Uterus (tissue), 4 donors: Measurements from ENCODE around the gene TIMM21. TPM values are rescaled to one million over a fixed set of nuclear protein-coding genes. Genes with fewer than 3 reads are reported as not detected.

Source experiments
- DNase-seq, 2 donors: peaks; one replicate each; pipeline ENCODE4 v3.0.0-alpha.2; 2019 to 2020
- H3K27ac ChIP-seq, 2 donors: fragments of 200-600 bp; sonication (generic); 1 replicate in 1 of 2; 2 replicates in 1 of 2; pipeline ENCODE4 v1.5.1; 2016 to 2018
- H3K27me3 ChIP-seq, 2 donors: fragments of 200-600 bp; sonication (generic); one replicate each; pipeline ENCODE4 v1.5.1; 2018 to 2019; ENCODE audit warnings: control low read depth in 1 of 2
- H3K36me3 ChIP-seq, 2 donors: fragments of 200-600 bp; sonication (generic); one replicate each; pipeline ENCODE4 v1.5.1; 2019; ENCODE audit warnings: control low read depth in 1 of 2
- H3K4me1 ChIP-seq, 2 donors: fragments of 200-600 bp; sonication (generic); one replicate each; pipeline ENCODE4 v1.5.1; 2018 to 2019; ENCODE audit warnings: control low read depth in 1 of 2
- H3K4me3 ChIP-seq, 2 donors: fragments of 200-600 bp; sonication (generic); 1 replicate in 1 of 2; 2 replicates in 1 of 2; pipeline ENCODE4 v1.5.1; 2018 to 2019; ENCODE audit warnings: mild to moderate bottlenecking in 1 of 2
- H3K9me3 ChIP-seq, 2 donors: fragments of 200-600 bp; sonication (generic); one replicate each; pipeline ENCODE4 v1.5.1; 2019; ENCODE audit warnings: control low read depth in 1 of 2
- POLR2A ChIP-seq, 2 donors: fragments of 450-650 bp; IDR thresholded peaks; one replicate each; pipeline ENCODE4 v1.6.1; 2016; ENCODE audit warnings: antibody characterized with exemption in 2 of 2, mild to moderate bottlenecking in 1 of 2, moderate library complexity in 1 of 2
- intact Hi-C: fragments of 100-400 bp; cut with DNase I; formaldehyde crosslinking; loops from one replicate; pipeline ENCODE4 v1.15.1; 2023; ENCODE audit warnings: low total_unique reads
- total RNA-seq, 4 donors: library from RNA; depleted of rRNA in 3 of 4; stranded (reverse); fragments of >200 nt in 3 of 4; gene quantifications; one replicate each; pipeline versions ENCODE4 v1.1.0 to v1.2.4, GENCODE V29; 2014 to 2023
- TF ChIP-seq, protein P1 (sequence below), 4 experiments: fragments of 200-600 bp in 2 of 4; fragments of 450-650 bp in 2 of 4; sonication (generic) in 2 of 4; IDR thresholded peaks; one replicate each; pipeline ENCODE4 v1.5.1; 2016 to 2019; ENCODE audit warnings: antibody characterized with exemption in 4 of 4, mild to moderate bottlenecking in 2 of 4, moderate library complexity in 1 of 4
- donor health status: DM: yes; HTN: yes; CAD: no.

TIMM21 gene
- total RNA-seq, 4 donors from 2014 or later = 15.0 to 44.0 (median 17.2) TPM

DNA sequence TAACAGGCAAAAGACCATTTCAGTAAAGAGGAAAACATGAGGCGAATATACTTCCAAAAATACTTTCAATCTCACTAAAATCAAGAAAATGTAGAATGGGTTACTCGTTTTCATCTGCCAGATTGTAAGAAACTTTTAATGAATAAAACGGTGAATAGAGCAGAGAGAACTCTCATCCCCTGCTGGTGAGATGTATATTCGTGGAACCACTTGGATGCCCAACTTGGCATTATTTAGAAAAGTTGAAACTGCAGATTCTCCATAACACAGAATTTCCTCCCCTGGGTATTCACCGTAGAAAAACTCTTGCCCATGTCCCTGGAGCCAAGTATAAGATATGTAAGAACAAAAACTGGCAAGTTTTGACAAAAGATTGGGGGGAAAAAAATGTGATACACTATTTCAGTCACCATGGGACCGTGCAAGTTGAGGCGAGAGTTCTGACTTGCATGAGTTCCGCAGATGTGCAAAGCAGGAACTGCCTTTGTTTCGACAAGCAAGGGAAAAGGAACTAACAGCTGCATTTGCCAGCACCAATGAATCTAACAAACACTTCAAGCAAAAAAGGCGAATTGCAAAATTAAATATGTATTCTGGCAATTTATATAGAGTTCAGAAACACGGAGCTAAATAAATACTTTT lies 14.8 kb downstream of the TIMM21 start:
- Histone ChIP-seq H3K9me3 (no peaks in the 10 kb centered on the region), H3K27ac (no peak overlapping the region), H3K36me3 (no peaks in the 10 kb centered on the region), H3K4me3 (no peak overlapping the region), H3K4me1 (no peaks in the 10 kb centered on the region), H3K27me3 (no peaks in the 10 kb centered on the region)
- intact Hi-C loops = no loop called here
- DNase-seq = no peak
- no peak for TF ChIP-seq POLR2A (IDR thresholded peaks at IDR 0.05)
- TF ChIP-seq, protein P1, sequence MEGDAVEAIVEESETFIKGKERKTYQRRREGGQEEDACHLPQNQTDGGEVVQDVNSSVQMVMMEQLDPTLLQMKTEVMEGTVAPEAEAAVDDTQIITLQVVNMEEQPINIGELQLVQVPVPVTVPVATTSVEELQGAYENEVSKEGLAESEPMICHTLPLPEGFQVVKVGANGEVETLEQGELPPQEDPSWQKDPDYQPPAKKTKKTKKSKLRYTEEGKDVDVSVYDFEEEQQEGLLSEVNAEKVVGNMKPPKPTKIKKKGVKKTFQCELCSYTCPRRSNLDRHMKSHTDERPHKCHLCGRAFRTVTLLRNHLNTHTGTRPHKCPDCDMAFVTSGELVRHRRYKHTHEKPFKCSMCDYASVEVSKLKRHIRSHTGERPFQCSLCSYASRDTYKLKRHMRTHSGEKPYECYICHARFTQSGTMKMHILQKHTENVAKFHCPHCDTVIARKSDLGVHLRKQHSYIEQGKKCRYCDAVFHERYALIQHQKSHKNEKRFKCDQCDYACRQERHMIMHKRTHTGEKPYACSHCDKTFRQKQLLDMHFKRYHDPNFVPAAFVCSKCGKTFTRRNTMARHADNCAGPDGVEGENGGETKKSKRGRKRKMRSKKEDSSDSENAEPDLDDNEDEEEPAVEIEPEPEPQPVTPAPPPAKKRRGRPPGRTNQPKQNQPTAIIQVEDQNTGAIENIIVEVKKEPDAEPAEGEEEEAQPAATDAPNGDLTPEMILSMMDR (IDR thresholded peaks at IDR 0.05) = no peak

DNA sequence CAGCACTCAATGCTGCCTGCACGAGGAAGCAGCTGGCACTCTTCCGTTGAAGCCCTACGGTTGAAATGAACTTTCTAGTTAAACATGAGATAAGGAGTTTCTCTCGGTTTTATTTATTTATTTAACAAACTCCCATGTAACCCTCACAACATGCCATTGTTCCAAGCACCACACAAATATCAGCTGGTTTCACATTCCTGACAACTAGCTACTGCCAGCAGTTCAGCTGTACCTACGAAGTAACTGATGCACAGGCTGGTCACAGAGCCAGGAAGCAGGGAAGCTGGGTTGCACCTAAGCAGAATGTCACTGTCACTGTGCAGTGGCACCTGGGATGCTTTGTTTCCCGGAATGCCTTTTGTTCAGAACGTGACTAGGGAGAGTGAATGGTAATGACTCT lies 18.1 kb downstream of the TIMM21 start:
- H3K27me3 ChIP-seq = no peaks in the 10 kb centered on the region
- H3K36me3 ChIP-seq = no peaks in the 10 kb centered on the region
- H3K27ac ChIP-seq = no peak overlapping the region
- no peak overlapping the region for H3K4me3 ChIP-seq
- no peak for DNase-seq
- intact Hi-C loops = no loop called here
- no peak for TF ChIP-seq POLR2A (IDR thresholded peaks at IDR 0.05)
- TF ChIP-seq, protein P1 (IDR thresholded peaks at IDR 0.05) = no peak
- H3K9me3 ChIP-seq = no peaks in the 10 kb centered on the region
- no peaks in the 10 kb centered on the region for H3K4me1 ChIP-seq

- Histone ChIP-seq H3K4me3 (no peak overlapping the region), H3K27me3 (no peaks in the 10 kb centered on the region), H3K9me3 (no peaks in the 10 kb centered on the region), H3K4me1 (no peaks in the 10 kb centered on the region), H3K36me3 (no peaks in the 10 kb centered on the region), H3K27ac (no peak overlapping the region)
- TF ChIP-seq, protein P1 (IDR thresholded peaks at IDR 0.05) = no peak
- no peak for TF ChIP-seq POLR2A (IDR thresholded peaks at IDR 0.05)
- intact Hi-C loops = no loop called here
- DNase-seq = no peak
Observed at GRCh38 chr18:74171910-74172606, 23.7 kb downstream of the TIMM21 start.

DNA sequence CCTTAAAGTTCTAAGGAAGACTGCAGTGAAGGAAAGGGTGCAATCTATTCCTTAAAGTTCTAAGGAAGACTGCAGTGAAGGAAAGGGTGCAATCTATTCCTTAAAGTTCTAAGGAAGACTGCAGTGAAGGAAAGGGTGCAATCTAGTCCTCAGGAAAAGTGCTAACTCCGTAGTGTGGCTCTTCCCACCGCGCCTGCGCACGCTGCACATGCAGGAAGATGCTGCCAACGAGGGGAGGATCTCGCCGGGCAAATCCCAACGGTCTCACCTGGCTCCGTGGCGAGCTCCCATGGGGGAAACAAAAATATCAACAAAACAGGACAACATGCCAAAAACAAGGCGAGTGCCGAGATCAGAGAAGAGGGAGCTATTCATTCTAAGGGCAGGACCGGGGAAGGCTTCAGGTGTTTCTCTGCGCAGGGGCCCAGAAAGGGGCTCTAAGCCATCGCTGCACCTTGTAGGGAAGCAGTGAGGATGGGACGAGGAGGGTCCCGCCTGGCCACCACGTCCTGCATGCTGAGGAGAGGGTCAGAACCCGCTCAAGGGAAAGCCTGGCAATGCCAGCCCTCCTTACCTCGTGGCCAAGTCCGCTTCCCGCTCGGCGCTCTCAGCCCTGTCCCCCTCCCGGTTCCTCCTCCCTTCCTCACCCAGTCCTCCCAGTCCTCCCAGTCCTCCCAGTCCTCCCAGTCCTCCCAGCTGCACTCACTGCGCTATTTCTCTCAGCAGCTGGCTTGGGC lies 24.5 kb downstream of the TIMM21 start:
- no peak overlapping the region for H3K27ac ChIP-seq
- H3K9me3 ChIP-seq = no peaks in the 10 kb centered on the region
- no peaks in the 10 kb centered on the region for H3K27me3 ChIP-seq
- no peak for TF ChIP-seq POLR2A (IDR thresholded peaks at IDR 0.05)
- TF ChIP-seq, protein P1 (IDR thresholded peaks at IDR 0.05) = no peak
- no peaks in the 10 kb centered on the region for H3K36me3 ChIP-seq
- H3K4me1 ChIP-seq = no peaks in the 10 kb centered on the region
- intact Hi-C loops = no loop called here
- no peak overlapping the region for H3K4me3 ChIP-seq
- no peak for DNase-seq

DNA sequence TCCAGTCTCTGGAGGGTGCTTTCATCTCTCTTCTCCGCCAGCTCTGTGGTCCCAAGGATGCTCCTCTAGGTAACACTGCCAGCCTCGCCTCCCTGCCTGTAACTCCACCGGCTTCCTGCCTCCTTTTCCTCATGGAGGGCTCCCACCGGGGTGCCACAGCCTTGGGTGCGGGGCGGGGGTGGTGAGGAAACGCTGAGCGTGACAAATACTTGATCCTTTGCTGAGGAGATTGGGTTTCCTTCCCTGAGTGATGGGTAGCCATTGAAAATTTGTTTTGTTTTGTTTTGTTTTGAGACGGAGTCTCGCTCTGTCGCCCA lies 25.1 kb downstream of the TIMM21 start:
- intact Hi-C loops = no loop called here
- no peak for DNase-seq
- H3K4me1 ChIP-seq = no peaks in the 10 kb centered on the region
- H3K36me3 ChIP-seq = no peaks in the 10 kb centered on the region
- no peak overlapping the region for H3K4me3 ChIP-seq
- no peak for TF ChIP-seq POLR2A (IDR thresholded peaks at IDR 0.05)
- TF ChIP-seq, protein P1 (IDR thresholded peaks at IDR 0.05) = no peak
- H3K9me3 ChIP-seq = no peaks in the 10 kb centered on the region
- no peak overlapping the region for H3K27ac ChIP-seq
- H3K27me3 ChIP-seq = no peaks in the 10 kb centered on the region
